ENCODE results near the gene RHOJ. TPM values are rescaled to one million over a fixed set of nuclear protein-coding genes. Genes with fewer than 3 reads are reported as not detected.

RHOJ gene
- total RNA-seq, 2 donors from 2014 or later: 5.9 to 11.2 TPM

GRCh38 chr14:63167044-63167443, 37.2 kb upstream of the RHOJ start:
- H3K4me1 ChIP-seq: no peaks in the 10 kb centered on the region
- H3K9me3 ChIP-seq: peaks cover 0 to 30% of the 10 kb centered on the region in 2 donors
- H3K27ac ChIP-seq: no peak overlapping the region
- no peak overlapping the region for H3K4me3 ChIP-seq
- no peaks in the 10 kb centered on the region for H3K36me3 ChIP-seq
- no peaks in the 10 kb centered on the region for H3K27me3 ChIP-seq
- no peak for TF ChIP-seq CTCF (IDR thresholded peaks at IDR 0.05)
- no peak for DNase-seq (ENCODE audit: low spot score)

GRCh38 chr14:63174760-63175191, 29.5 kb upstream of the RHOJ start:
- Histone ChIP-seq H3K36me3 (no peaks in the 10 kb centered on the region), H3K9me3 (no peaks in the 10 kb centered on the region), H3K4me1 (peaks cover 0 to 7% of the 10 kb centered on the region in 2 donors), H3K27me3 (no peaks in the 10 kb centered on the region), H3K4me3 (no peak overlapping the region), H3K27ac (no peak overlapping the region)
- DNase-seq (ENCODE audit: low spot score): no peak
- peak; percentile 41 to 78 for TF ChIP-seq CTCF (IDR thresholded peaks at IDR 0.05)

- TF ChIP-seq CTCF (IDR thresholded peaks at IDR 0.05): no peak
- no peaks in the 10 kb centered on the region for H3K9me3 ChIP-seq
These were observed 28.7 kb upstream of the RHOJ start for GRCh38 chr14:63175531-63175930.

GRCh38 chr14:63178912-63179311, 25.3 kb upstream of the RHOJ start:
- Histone ChIP-seq H3K27ac (peak overlapping the region in 1 of 2 donors; percentile 49), H3K27me3 (no peaks in the 10 kb centered on the region), H3K4me3 (no peak overlapping the region), H3K4me1 (peaks cover 0 to 7% of the 10 kb centered on the region in 2 donors), H3K36me3 (no peaks in the 10 kb centered on the region), H3K9me3 (no peaks in the 10 kb centered on the region)
- DNase-seq (ENCODE audit: low spot score): no peak
- no peak for TF ChIP-seq CTCF (IDR thresholded peaks at IDR 0.05)

More at GRCh38 chr14:63175531-63175930, 28.7 kb upstream of the RHOJ start:
- H3K36me3 ChIP-seq: no peaks in the 10 kb centered on the region
- no peak for DNase-seq (ENCODE audit: low spot score)
- no peak overlapping the region for H3K27ac ChIP-seq
- H3K4me1 ChIP-seq: peaks cover 0 to 7% of the 10 kb centered on the region in 2 donors
- H3K27me3 ChIP-seq: no peaks in the 10 kb centered on the region
- H3K4me3 ChIP-seq: no peak overlapping the region

GRCh38 chr14:63179383-63179782, 24.9 kb upstream of the RHOJ start:
- Histone ChIP-seq H3K27me3 (no peaks in the 10 kb centered on the region), H3K27ac (peak overlapping the region in 1 of 2 donors; percentile 49), H3K36me3 (no peaks in the 10 kb centered on the region), H3K9me3 (no peaks in the 10 kb centered on the region), H3K4me1 (peaks cover 0 to 7% of the 10 kb centered on the region in 2 donors), H3K4me3 (no peak overlapping the region)
- no peak for TF ChIP-seq CTCF (IDR thresholded peaks at IDR 0.05)
- DNase-seq (ENCODE audit: low spot score): no peak

- no peak overlapping the region for H3K4me3 ChIP-seq
- TF ChIP-seq CTCF (IDR thresholded peaks at IDR 0.05): no peak
- no peak for DNase-seq (ENCODE audit: low spot score)
- no peaks in the 10 kb centered on the region for H3K9me3 ChIP-seq
- H3K4me1 ChIP-seq: peaks cover 0 to 4% of the 10 kb centered on the region in 2 donors
- H3K36me3 ChIP-seq: no peaks in the 10 kb centered on the region
- peak overlapping the region in 1 of 2 donors; percentile 49 for H3K27ac ChIP-seq
- H3K27me3 ChIP-seq: no peaks in the 10 kb centered on the region
These were observed 24.2 kb upstream of the RHOJ start for GRCh38 chr14:63180011-63180410.

Data from right atrium auricular region (tissue), 2 donors.